HG03095 (cell line): Measurements from ENCODE around the gene GFY.

ENCODE experiments used
- ATAC-seq: cut with Tn5 transposase; IDR thresholded peaks from one replicate; pipeline ENCODE4 v1.9.1; 2021; ENCODE audit warnings: moderate library complexity; ENCODE audit not compliant: unreplicated experiment

Gene GFY, protein sequence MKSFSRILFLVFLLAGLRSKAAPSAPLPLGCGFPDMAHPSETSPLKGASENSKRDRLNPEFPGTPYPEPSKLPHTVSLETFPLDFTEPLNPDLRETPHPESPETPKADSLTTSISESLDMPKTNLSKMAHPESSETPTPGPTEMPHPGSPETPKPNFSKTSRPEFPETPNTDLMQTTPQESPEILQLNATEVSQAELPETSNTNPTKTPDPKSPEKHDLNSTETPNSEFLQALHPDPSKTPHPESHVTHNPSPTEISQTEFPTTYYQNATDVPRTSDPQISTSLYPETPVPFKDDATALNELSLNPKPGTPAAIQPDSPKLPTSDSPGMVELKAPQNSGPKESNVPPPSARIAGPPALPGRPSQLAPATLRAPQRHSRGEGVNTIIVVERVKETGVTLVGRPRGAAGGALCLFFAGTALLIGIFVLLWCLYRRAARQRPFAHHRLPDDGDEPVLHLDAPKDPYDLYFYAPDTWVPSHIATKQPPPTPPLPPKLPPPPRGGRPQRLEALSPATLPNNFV

GRCh38 chr19:49425178-49425577 lies at the start of gene GFY:
GFY (plus strand) TSS chr19:49425388; CDS start chr19:49426431, 1,043 bp downstream.
- ATAC-seq = no peak

- ATAC-seq = no peak
These were observed 46.7 kb upstream of the GFY start for GRCh38 chr19:49378512-49378911.

- ATAC-seq = no peak
These were observed 44.8 kb upstream of the GFY start for GRCh38 chr19:49380391-49380790.

DNA sequence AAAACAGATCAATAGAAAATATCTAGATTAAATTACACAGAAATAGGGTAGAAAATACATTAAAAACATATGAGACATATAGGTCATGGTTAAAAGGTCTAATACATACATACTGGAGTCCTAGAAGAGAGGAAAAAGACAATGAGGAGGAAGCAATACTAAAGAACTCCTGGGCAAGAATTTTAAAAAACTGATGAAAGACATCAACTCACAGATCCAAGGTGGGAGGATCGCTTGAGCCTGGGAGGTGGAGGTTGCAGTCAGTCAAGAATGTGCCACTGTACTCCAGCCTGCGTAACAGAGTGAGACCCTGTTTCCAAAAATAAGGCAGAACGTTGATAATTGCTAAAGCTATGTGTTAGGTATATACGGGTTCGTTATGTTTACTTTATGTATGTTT lies 42.5 kb upstream of the GFY start:
- no peak for ATAC-seq

GRCh38 chr19:49383599-49383998 lies 41.6 kb upstream of the GFY start:
- ATAC-seq = no peak

DNA sequence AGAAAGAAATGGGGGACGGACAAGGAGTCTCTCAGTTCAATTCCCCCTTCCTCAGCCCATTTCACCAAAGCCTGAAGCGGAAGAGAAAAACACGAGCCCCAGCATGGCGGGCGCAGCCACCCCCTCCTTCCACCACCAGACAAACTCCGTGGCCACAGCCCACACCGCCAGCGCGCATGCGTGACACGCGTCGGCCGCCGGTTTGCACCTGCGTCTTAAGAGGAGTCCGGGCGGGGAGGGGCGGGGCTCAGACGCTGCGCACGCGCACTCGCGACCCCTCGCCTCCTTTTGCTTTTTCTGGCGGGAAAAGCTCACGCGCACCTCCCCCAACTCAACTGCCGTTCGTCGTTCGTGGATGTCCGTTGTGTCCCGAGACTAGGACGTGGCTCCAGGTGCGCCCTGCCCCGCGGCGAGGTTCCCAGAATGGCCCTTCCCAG lies 37.2 kb upstream of the GFY start, which contains the start of gene KASH5:
Gene KASH5, plus strand, starts transcription at position 314 of the 437 bp plus-strand sequence. CDS start 2,635 bp downstream, outside the sequence.
- no peak for ATAC-seq

GRCh38 chr19:49389406-49389805 lies 35.8 kb upstream of the GFY start:
- no peak for ATAC-seq

DNA sequence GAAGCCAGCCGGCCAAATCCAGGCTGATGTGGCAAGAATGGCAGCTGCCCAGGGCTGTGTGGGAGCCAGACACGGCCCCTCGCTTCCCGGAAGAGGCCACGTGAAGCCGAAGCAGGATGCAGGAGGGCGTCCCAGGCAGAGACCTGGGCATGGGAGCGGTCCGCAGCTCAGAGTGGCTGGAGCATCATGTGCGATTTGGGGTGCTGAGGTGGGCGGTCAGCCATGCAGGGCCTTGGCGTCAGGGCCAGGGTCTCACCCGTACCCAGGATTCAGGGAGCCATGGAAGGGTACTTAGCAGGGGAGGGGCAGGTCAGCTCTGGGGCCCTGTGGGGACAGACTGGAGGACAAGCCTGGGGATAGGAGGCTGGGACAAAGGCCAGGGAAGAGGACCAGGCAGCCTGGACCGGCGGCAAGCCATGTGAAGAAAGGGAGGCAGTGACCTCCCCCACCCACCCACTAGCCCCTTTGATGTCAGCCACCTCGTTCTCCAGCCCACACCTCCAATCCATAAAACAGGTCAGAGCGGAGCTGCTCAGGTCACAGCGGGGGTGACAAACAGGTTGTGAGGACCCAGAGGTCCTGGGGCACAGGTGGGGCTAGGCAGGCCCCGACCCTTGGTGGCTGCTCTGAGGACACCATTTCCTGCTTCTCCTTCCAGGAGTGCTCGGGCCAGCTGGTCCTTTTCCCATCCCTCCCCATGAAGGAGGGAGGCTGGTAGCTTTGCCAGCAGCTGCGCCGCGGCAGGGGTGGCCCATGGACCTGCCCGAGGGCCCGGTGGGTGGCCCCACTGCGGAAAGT lies 34.9 kb upstream of the GFY start:
- ATAC-seq = no peak

DNA sequence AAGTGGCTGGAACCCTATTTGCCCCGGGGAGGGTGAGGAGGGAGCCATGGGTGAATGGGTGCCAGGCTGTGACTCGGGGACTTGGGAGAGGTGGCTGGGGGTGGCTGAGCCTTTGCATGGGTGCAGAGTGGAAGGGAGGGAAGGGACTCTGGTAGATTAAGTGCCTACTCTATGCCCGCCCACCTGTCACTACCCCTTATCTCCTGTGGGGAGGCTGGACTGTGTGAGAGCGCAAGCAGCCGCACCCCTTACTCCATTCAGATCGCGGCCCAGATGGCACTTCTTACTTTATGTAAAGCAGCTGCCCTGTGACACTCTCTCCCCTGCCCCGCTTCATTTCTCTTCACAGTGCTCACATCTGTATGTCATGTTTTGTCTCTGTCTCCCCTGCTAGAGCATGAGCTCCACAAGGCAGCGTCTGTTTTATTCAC lies 34.2 kb upstream of the GFY start:
- ATAC-seq = no peak

GRCh38 chr19:49391581-49392399 lies 33.4 kb upstream of the GFY start:
- no peak for ATAC-seq

GRCh38 chr19:49393881-49394280 lies 31.3 kb upstream of the GFY start:
- ATAC-seq = no peak

- no peak for ATAC-seq
These were observed 29.4 kb upstream of the GFY start for GRCh38 chr19:49395581-49396407.

DNA sequence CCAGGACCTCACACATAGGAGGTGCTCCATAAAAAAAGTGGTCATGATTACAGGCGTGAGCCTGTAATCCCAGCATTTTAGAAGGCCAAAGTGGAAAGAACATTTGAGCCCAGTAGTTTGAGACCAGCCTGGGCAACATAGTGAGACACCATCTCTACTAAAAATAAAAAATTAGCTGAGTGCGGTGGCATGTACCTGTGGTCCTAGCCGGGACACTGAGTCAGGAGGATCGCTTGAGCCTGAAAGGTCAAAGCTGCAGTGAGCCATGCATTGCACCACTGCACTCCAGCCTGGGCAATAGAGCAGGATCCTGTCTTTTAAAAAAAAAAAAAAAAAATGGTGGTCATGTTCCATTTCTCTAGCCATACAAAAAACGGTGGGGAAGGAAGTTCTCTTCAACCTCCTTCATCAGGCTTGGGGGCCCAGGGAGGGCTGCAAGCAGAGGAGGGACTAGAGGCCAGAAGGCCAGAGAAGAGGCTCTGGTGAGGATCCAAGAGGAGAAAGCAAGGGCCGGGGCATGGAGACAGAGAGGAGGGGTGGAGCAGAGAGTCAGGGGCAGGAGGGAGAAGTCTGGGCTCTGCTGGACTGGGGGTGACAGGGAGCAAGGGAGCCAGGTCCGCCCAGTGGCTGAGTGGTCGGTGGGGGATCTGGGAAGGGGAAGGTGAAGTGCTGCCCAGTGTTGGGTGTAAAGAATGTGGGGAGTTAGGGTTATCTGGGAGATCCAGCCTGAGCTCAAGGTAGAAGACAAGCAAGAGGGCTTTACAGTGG lies 28.3 kb upstream of the GFY start:
- no peak for ATAC-seq

DNA sequence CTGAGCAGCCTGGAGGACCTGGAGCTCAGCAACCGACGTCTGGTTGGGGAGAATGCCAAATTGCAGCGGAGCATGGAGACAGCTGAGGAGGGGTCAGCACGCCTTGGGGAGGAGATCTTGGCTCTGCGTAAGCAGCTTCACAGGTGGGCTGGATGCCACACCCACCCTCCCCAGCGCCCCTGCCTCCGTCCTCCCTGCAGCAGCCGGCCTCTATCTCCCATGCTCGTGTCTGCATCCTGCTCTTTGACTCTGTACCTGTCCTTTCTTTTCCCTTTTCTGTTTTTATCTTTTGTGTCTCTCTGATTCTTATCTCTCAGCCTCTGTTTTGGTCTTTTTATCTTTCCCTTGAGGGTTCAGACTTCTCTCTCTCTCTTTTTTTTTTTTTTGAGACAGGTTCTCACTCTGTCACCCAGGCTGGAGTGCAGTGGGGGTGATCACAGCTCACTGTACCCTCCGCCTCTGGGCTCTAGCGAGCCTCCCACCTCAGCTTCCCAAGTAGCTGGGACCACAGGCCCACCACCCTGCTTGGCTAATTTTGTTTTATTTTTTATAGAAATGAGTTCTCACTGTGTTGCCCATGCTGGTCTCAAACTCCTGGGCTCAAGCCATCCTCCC lies 27.1 kb upstream of the GFY start:
- no peak for ATAC-seq

DNA sequence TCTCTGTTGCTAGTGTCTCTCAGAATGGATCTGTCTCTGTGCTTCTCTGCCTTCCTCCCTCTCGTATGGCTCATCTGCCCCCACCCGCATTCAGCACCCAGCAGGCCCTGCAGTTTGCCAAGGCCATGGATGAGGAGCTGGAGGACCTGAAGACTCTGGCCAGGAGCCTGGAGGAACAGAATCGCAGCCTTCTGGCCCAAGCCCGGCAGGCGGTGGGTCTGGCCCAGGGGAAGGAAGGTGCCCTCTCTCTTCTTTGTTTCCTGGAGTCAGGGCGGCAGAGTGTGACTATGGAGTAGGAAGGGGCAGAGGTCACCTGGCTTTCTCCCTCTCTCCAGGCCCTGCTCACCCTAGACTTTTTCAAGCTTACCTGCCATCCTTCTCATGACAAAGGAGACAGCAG lies 26.3 kb upstream of the GFY start:
- ATAC-seq = no peak

DNA sequence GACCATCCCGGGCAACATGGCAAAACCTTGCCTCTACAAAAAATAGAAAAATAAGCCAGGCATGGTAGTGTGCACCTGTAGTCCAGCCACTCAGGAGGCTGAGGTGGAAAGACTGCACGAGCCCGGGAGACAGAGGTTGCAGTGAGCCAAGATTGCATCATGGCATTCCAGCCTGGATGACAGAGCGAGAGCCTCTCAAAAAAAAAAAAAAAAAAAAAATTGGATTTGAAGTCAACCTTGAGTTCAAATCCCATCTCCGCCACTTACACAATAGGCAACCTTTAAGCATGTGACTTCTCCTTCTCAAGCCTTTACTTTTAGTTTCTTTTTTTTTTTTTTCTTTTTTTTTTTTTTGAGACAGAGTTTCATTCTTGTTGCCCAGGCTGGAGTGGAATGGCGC lies 25.2 kb upstream of the GFY start:
- no peak for ATAC-seq

DNA sequence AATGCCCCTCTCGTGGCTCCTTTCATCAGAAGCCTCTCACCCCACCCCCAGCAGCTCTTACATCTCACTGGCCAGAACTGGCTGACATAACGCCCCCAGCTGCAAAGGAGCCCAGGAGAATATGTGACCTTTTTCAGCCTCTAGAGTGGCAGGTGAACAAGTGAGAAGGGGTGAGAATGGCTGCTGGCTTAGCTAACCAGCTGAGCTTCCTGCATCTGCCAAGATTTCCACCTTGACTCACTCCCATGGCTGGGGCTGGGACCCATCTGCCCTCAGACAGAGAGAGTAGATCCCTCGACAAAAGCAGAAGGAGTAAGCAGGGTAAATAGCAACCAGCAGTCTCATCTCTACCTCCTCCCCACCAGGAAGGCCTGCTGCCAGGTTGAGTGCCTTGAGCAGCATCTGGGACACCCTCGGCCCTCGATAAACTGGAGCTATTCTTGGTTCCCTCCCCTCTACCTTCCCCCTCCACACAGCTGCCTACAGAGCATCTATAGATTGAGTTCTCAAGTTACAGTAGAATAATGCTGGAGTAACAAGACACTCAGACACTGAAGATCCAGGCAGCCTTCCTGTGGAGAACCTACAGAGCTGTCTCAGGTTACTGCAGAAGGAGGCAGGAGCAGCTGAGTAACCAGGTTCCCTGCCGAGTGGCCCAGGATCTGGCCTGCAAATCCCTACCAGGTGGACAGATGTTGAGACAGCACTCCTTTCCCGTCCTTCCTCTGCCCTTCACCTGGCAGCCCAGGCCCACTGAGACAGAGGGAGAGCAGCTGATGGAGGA lies 21.6 kb upstream of the GFY start:
- ATAC-seq = no peak

DNA sequence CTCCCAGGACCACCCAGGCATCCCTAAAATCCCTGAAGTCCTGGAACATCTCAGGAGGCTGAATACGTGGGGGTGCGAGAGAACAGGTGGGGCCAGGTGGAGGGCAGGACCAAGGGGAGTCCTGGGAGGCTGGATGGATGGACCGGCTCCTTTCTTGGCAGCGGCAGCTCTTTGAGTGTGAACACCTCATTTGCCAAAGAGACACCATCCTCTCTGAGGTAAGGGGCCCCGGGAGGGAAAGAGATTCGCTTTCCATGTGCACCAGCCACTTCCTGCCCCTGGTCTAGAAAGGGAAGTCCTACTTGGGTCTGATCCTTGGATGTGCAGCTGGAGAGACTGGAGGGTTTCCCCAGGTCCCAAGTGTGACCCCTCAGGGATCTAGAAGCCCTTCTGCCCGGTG lies 18.1 kb upstream of the GFY start:
- no peak for ATAC-seq
